Naive B cell (primary cell): ENCODE results near the gene ATG12. TPM values are rescaled to one million over a fixed set of nuclear protein-coding genes. Genes with fewer than 3 reads are reported as not detected.
A peak's percentile ranks its signal among the peaks of the same experiment; 100 is the strongest.

Experiments
- ATAC-seq, 2 donors: fragments of 150-1000 bp; cut with Tn5 transposase; 2 replicates each; pipeline ENCODE4 v1.10.0; 2021; ENCODE audit warnings: low read depth in 2 of 2, mild to moderate bottlenecking in 2 of 2, moderate library complexity in 2 of 2
- DNase-seq: peaks from one replicate; pipeline ENCODE4 v3.0.0; 2022
- H3K27ac Mint-ChIP-seq, 6 donors: one replicate each; pipeline ENCODE4 v1.8.0; 2020 to 2022; ENCODE audit warnings: mild to moderate bottlenecking in 6 of 6, mixed read lengths in 6 of 6, moderate library complexity in 5 of 6, inconsistent platforms in 2 of 6
- H3K27me3 Mint-ChIP-seq, 3 donors: one replicate each; pipeline ENCODE4 v1.8.0; 2021 to 2022; ENCODE audit warnings: mixed read lengths in 3 of 3, mild to moderate bottlenecking in 1 of 3
- H3K36me3 Mint-ChIP-seq, 2 donors: one replicate each; pipeline ENCODE4 v1.8.0; 2020 to 2022; ENCODE audit warnings: mixed read lengths in 2 of 2, inconsistent platforms in 1 of 2, mild to moderate bottlenecking in 1 of 2
- H3K4me1 Mint-ChIP-seq, 3 donors: one replicate each; pipeline ENCODE4 v1.8.0; 2020 to 2022; ENCODE audit warnings: mixed read lengths in 3 of 3, inconsistent platforms in 1 of 3, mild to moderate bottlenecking in 1 of 3, moderate library complexity in 1 of 3
- H3K4me3 Mint-ChIP-seq, 8 donors: one replicate each; pipeline ENCODE4 v1.8.0; 2020 to 2022; ENCODE audit warnings: mild to moderate bottlenecking in 8 of 8, mixed read lengths in 8 of 8, moderate library complexity in 8 of 8, inconsistent platforms in 2 of 8
- H3K9me3 Mint-ChIP-seq, 7 donors: one replicate each; pipeline ENCODE4 v1.8.0; 2020 to 2022; ENCODE audit warnings: mixed read lengths in 7 of 7, mild to moderate bottlenecking in 5 of 7, inconsistent platforms in 2 of 7, moderate library complexity in 1 of 7
- polyA plus RNA-seq, 6 donors: library from polyadenylated mRNA; unstranded; fragments of 300-500 nt; fragmentation: Illumina TruSeq; gene quantifications; one replicate each; pipeline ENCODE4 v1.2.3, GENCODE V29; 2021; ENCODE audit warnings: low read depth in 6 of 6

The ATG12 gene
- polyA plus RNA-seq, 6 donors from 2014 or later, result 107 to 181 (median 139) TPM

DNA sequence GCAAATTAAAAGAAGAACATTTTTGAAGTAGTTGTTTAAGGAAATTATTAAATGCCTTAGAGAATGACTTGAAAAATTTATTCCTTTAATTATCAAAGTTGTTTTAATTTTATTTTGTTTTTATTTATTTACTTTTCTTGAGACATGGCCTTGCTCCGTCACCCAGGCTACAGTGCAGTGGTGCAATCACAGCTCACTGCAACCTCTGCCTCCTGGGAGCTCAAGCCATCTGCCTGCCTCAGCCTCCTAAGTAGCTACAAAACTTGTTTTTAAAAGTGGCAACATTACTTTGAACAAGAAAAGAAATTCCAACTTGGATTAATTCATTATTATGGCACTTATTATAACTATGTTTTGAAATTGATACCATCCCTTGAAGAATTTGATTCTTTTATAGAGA is 53.9 kb downstream of the ATG12 start:
- Mint-ChIP-seq H3K36me3 (no peaks in the 10 kb centered on the region), H3K4me1 (no peaks in the 10 kb centered on the region), H3K27ac (no peak overlapping the region), H3K4me3 (no peak overlapping the region), H3K27me3 (peaks cover 24 to 45% (median 28%) of the 10 kb centered on the region in 3 donors), H3K9me3 (peaks cover 0 to 14% (median 4%) of the 10 kb centered on the region in 7 donors)
- no peak for ATAC-seq
- DNase-seq, result no peak

DNA sequence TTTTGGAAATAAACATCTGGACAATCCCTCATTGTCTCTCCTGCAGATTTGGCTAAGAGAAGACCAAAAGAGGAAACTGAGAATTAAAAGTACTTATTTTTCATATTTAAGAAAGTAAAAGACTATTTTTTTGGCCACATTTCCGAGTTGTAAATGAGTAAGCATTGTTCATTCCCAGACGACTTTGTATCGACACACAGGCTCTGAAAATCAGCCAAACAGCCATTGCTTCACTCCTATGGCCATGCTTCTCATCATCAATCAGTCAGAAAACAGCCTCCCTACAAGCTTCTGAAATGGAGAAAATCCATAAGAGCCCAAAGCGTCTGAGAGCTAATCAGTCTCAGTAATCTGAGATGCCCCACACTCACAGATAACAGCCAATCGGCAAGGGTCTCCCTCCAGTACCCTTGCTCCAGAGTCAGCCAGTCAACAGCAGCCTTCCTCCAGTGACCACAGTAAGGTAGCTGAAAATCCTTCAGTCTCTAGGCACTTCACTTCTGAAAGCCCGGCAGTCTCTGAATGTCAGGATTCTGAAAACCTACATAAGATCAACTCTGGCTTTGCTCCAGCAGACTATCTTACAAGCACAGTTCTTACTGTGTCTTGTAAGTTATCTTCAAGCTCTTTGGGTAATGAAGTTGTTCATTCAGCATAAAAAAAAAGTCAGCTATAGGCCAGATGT is 55.8 kb downstream of the ATG12 start:
- no peak for DNase-seq
- H3K4me3 Mint-ChIP-seq, result no peak overlapping the region
- peak overlapping the region in 1 of 6 donors; percentile 44 for H3K27ac Mint-ChIP-seq
- ATAC-seq, result no peak
- H3K9me3 Mint-ChIP-seq, result peaks cover 0 to 14% (median 4%) of the 10 kb centered on the region in 7 donors
- no peaks in the 10 kb centered on the region for H3K4me1 Mint-ChIP-seq
- no peaks in the 10 kb centered on the region for H3K36me3 Mint-ChIP-seq
- peaks cover 25 to 50% (median 31%) of the 10 kb centered on the region in 3 donors for H3K27me3 Mint-ChIP-seq

- no peak overlapping the region for H3K27ac Mint-ChIP-seq
- peaks cover 13 to 39% (median 21%) of the 10 kb centered on the region in 3 donors for H3K27me3 Mint-ChIP-seq
- ATAC-seq, result no peak
Observed at GRCh38 chr5:115778417-115778816, 62.9 kb downstream of the ATG12 start.

More at GRCh38 chr5:115778417-115778816, 62.9 kb downstream of the ATG12 start:
- Mint-ChIP-seq H3K4me1 (no peaks in the 10 kb centered on the region), H3K9me3 (peaks cover 0 to 1% (median 0%) of the 10 kb centered on the region in 7 donors), H3K4me3 (no peak overlapping the region), H3K36me3 (no peaks in the 10 kb centered on the region)
- DNase-seq, result no peak

Other genes starting within 250 kb of the ATG12 start
- gene TICAM2, start 239.1 kb downstream of the ATG12 start, polyA plus RNA-seq, result 1 to 10 TPM in 3 of 6 donors, under 1 TPM in 2, not detected in 1; 0.89 to 2.3 (median 1.3) TPM
- gene TMED7, start 215.5 kb downstream of the ATG12 start, polyA plus RNA-seq, result 10 to 100 TPM; 15.6 to 43.4 (median 27.8) TPM
- under 1 TPM in 1 of 6 donors, not detected in 5; 0.16 TPM for gene CDO1, start 24.9 kb downstream of the ATG12 start, polyA plus RNA-seq
- 100 to 1,000 TPM in 1 of 6 donors, 10 to 100 TPM in 5; 57.5 to 102 (median 68.4) TPM for gene AP3S1, start 370 bp upstream of the ATG12 start, polyA plus RNA-seq
- gene LVRN, start 120.9 kb upstream of the ATG12 start, polyA plus RNA-seq, result not detected
- gene ARL14EPL, start 190.9 kb upstream of the ATG12 start, polyA plus RNA-seq, result not detected
- gene COMMD10, start 243.5 kb upstream of the ATG12 start, polyA plus RNA-seq, result 10 to 100 TPM; 26.8 to 74.1 (median 43.2) TPM